Natural killer cell (primary cell): ENCODE data around the gene EXOC3L4. TPM values are rescaled to one million over a fixed set of nuclear protein-coding genes. Genes with fewer than 3 reads are reported as not detected.
A peak's percentile ranks its signal among the peaks of the same experiment; 100 is the strongest.

Experiments
- ATAC-seq, 3 donors: fragments of 150-1000 bp in 2 of 3; fragments of 200-7000 bp in 1 of 3; cut with Tn5 transposase; 1 replicate in 1 of 3; 2 replicates in 2 of 3; pipeline ENCODE4 v1.10.0; 2021; ENCODE audit warnings: mild to moderate bottlenecking in 2 of 3, moderate library complexity in 2 of 3
- DNase-seq, 2 donors: peaks; one replicate each; pipeline versions ENCODE4 v3.0.0 to v3.0.0-alpha.2; 2013 to 2021; ENCODE audit warnings: mixed read lengths in 1 of 2
- H3K27ac ChIP-seq: one replicate; pipeline ENCODE4 v1.5.1; 2013; ENCODE audit warnings: mild to moderate bottlenecking, low read length
- H3K27me3 ChIP-seq: one replicate; pipeline ENCODE4 v1.6.1; 2013; ENCODE audit warnings: low read length; ENCODE audit not compliant: control insufficient read depth, insufficient read depth
- H3K36me3 ChIP-seq: one replicate; pipeline ENCODE4 v1.6.1; 2013; ENCODE audit warnings: low read length; ENCODE audit not compliant: control insufficient read depth, insufficient read depth
- H3K4me1 ChIP-seq: one replicate; pipeline ENCODE4 v1.6.1; 2013; ENCODE audit warnings: low read length; ENCODE audit not compliant: control insufficient read depth, insufficient read depth
- H3K4me3 ChIP-seq: one replicate; pipeline ENCODE4 v1.5.1; 2013; ENCODE audit warnings: low read length
- H3K9me3 ChIP-seq: one replicate; pipeline ENCODE4 v1.6.1; 2013; ENCODE audit warnings: low read length; ENCODE audit not compliant: control insufficient read depth, insufficient read depth
- H3K27ac Mint-ChIP-seq, 2 donors: one replicate each; pipeline ENCODE4 v1.8.0; 2022; ENCODE audit warnings: mild to moderate bottlenecking in 2 of 2, mixed read lengths in 2 of 2, moderate library complexity in 1 of 2
- H3K27me3 Mint-ChIP-seq, 2 donors: one replicate each; pipeline ENCODE4 v1.8.0; 2022; ENCODE audit warnings: low read depth in 2 of 2, mixed read lengths in 2 of 2
- H3K36me3 Mint-ChIP-seq: one replicate; pipeline ENCODE4 v1.8.0; 2022; ENCODE audit warnings: mixed read lengths
- H3K4me1 Mint-ChIP-seq, 2 donors: one replicate each; pipeline ENCODE4 v1.8.0; 2022; ENCODE audit warnings: mixed read lengths in 2 of 2
- H3K4me3 Mint-ChIP-seq: one replicate; pipeline ENCODE4 v1.8.0; 2022; ENCODE audit warnings: mild to moderate bottlenecking, moderate library complexity, mixed read lengths
- H3K9me3 Mint-ChIP-seq, 2 donors: one replicate each; pipeline ENCODE4 v1.8.0; 2022; ENCODE audit warnings: mixed read lengths in 2 of 2
- WGBS: methylation state at CpG from one replicate; pipeline ENCODE4 v1.1.7; 2013; ENCODE audit warnings: missing lambda C conversion rate; ENCODE audit not compliant: insufficient coverage; 5-methylcytosine and 5-hydroxymethylcytosine counted together
- intact Hi-C: fragments of 100-400 bp; cut with micrococcal nuclease; formaldehyde crosslinking; loops from one replicate; pipeline ENCODE4 v1.14.2; 2022
- total RNA-seq, 4 donors: library from RNA; stranded (reverse); fragments of 120-200 nt in 1 of 4; gene quantifications; one replicate each; pipeline versions ENCODE4 v1.2.3 to v1.2.4, GENCODE V29; 2013 to 2022
- TF ChIP-seq, protein P1 (sequence below): fragments of 200-600 bp; IDR thresholded peaks from one replicate; pipeline ENCODE4 v1.8.0; 2022; ENCODE audit warnings: antibody characterized with exemption

The EXOC3L4 gene
- total RNA-seq, 3 donors from 2014 or later (not counting 1 experiment from before 2014, with no cell fraction given) = not detected

DNA sequence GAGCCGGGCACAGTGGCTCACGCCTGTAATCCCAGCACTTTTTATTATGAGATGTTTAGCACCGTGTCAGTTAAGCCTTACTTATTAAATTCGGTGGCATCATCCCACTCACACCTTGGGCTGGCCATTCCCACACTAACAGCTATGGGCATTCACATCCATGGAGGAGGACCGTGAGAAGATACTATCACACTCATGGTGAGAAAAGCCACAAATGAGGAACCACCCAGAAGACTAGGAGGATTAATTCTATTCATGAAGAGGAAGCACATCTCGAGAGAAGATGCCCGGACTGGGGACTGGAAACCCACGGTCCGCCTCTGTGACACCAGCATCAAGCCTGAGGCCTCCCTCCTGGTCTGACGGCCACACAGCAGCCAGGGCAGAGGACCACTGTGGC, 42.1 kb upstream of the EXOC3L4 start:
- Histone ChIP-seq H3K4me1 (peaks cover 6% of the 10 kb centered on the region), H3K9me3 (no peaks in the 10 kb centered on the region), H3K36me3 (no peaks in the 10 kb centered on the region), H3K27ac (no peak overlapping the region), H3K27me3 (peaks cover 2% of the 10 kb centered on the region), H3K4me3 (no peak overlapping the region)
- TF ChIP-seq, protein P1, sequence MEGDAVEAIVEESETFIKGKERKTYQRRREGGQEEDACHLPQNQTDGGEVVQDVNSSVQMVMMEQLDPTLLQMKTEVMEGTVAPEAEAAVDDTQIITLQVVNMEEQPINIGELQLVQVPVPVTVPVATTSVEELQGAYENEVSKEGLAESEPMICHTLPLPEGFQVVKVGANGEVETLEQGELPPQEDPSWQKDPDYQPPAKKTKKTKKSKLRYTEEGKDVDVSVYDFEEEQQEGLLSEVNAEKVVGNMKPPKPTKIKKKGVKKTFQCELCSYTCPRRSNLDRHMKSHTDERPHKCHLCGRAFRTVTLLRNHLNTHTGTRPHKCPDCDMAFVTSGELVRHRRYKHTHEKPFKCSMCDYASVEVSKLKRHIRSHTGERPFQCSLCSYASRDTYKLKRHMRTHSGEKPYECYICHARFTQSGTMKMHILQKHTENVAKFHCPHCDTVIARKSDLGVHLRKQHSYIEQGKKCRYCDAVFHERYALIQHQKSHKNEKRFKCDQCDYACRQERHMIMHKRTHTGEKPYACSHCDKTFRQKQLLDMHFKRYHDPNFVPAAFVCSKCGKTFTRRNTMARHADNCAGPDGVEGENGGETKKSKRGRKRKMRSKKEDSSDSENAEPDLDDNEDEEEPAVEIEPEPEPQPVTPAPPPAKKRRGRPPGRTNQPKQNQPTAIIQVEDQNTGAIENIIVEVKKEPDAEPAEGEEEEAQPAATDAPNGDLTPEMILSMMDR = no peak
- no peak overlapping the region for H3K4me3 Mint-ChIP-seq
- WGBS = 43% methylated on average over 10 of the region's 10 CpGs
- no peaks in the 10 kb centered on the region for H3K36me3 Mint-ChIP-seq
- intact Hi-C loops = no loop called here
- peaks cover 6 to 9% of the 10 kb centered on the region in 2 donors for H3K4me1 Mint-ChIP-seq
- DNase-seq = no peak
- H3K9me3 Mint-ChIP-seq = no peaks in the 10 kb centered on the region
- no peak overlapping the region for H3K27ac Mint-ChIP-seq
- ATAC-seq = no peak
- H3K27me3 Mint-ChIP-seq = peaks cover 24% of the 10 kb centered on the region in 2 donors

DNA sequence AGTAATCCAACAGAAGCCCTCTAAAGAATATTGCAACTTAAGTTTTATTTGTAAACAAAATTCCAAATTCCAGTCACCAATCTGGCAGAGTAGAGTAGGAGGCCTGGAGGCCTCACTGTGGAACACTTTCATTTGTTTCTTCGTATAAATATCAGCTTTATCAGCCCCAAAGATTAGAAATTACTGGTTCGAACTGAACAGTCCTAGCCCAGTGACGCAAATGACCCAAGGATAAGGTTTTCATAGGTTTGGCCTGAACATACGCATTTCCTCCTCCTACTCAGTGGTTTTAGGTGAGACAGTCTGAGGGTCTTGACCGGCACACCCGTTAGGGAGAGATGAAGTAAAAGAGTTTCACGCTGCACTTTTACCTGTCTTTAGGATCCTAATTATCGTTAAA, 38.8 kb upstream of the EXOC3L4 start:
- H3K27me3 Mint-ChIP-seq = peaks cover 34 to 36% of the 10 kb centered on the region in 2 donors
- intact Hi-C loops = no loop called here
- H3K27me3 ChIP-seq = peaks cover 8% of the 10 kb centered on the region

GRCh38 chr14:103056322-103057027, 38.0 kb upstream of the EXOC3L4 start:
- peak overlapping the region; percentile 13 for H3K4me3 ChIP-seq
- Mint-ChIP-seq H3K9me3 (no peaks in the 10 kb centered on the region), H3K4me1 (peaks cover 6 to 13% of the 10 kb centered on the region in 2 donors), H3K27ac (no peak overlapping the region), H3K27me3 (peaks cover 34 to 36% of the 10 kb centered on the region in 2 donors), H3K36me3 (no peaks in the 10 kb centered on the region), H3K4me3 (peak overlapping the region; percentile 81)
- H3K27me3 ChIP-seq = peaks cover 8% of the 10 kb centered on the region
- DNase-seq = no peak
- no peaks in the 10 kb centered on the region for H3K36me3 ChIP-seq
- 5% methylated on average over 50 of the region's 50 CpGs for WGBS
- TF ChIP-seq, protein P1 = no peak
- intact Hi-C loops = no loop called here
- H3K4me1 ChIP-seq = peaks cover 14% of the 10 kb centered on the region
- H3K9me3 ChIP-seq = no peaks in the 10 kb centered on the region
- no peak overlapping the region for H3K27ac ChIP-seq
- ATAC-seq = no peak

More for the DNA sequence above, 38.8 kb upstream of the EXOC3L4 start:
- H3K36me3 ChIP-seq = no peaks in the 10 kb centered on the region
- no peaks in the 10 kb centered on the region for H3K9me3 Mint-ChIP-seq
- H3K4me1 ChIP-seq = peaks cover 14% of the 10 kb centered on the region
- peak overlapping the region; percentile 81 for H3K4me3 Mint-ChIP-seq
- no peak overlapping the region for H3K4me3 ChIP-seq
- TF ChIP-seq, protein P1 = no peak
- H3K9me3 ChIP-seq = no peaks in the 10 kb centered on the region
- H3K36me3 Mint-ChIP-seq = no peaks in the 10 kb centered on the region
- DNase-seq = no peak
- no peak overlapping the region for H3K27ac Mint-ChIP-seq
- H3K4me1 Mint-ChIP-seq = peaks cover 6 to 13% of the 10 kb centered on the region in 2 donors
- no peak overlapping the region for H3K27ac ChIP-seq
- WGBS = 94% methylated on average over 8 of the region's 8 CpGs
- no peak for ATAC-seq

- no peaks in the 10 kb centered on the region for H3K9me3 ChIP-seq
- WGBS = 2% methylated on average over 53 of the region's 53 CpGs
- peaks cover 34 to 38% of the 10 kb centered on the region in 2 donors for H3K27me3 Mint-ChIP-seq
- H3K27me3 ChIP-seq = peaks cover 8% of the 10 kb centered on the region
- H3K27ac ChIP-seq = no peak overlapping the region
- no peaks in the 10 kb centered on the region for H3K9me3 Mint-ChIP-seq
- H3K27ac Mint-ChIP-seq = no peak overlapping the region
- H3K36me3 ChIP-seq = no peaks in the 10 kb centered on the region
- H3K4me3 Mint-ChIP-seq = no peak overlapping the region
- DNase-seq (peak in 1 of 2 donors; percentile 21), ATAC-seq (peak; percentile 5 to 15 (median 14))
- intact Hi-C loops = no loop called here
- TF ChIP-seq, protein P1 = no peak
- peaks cover 6 to 13% of the 10 kb centered on the region in 2 donors for H3K4me1 Mint-ChIP-seq
- peaks cover 14% of the 10 kb centered on the region for H3K4me1 ChIP-seq
- peak overlapping the region; percentile 13 for H3K4me3 ChIP-seq
- H3K36me3 Mint-ChIP-seq = no peaks in the 10 kb centered on the region
These were observed 37.5 kb upstream of the EXOC3L4 start for GRCh38 chr14:103057028-103057371.
